ENCODE measurements around the gene TGFBR3.
"Not testable (repeated sequence)": the region's sequence is repeated elsewhere in the genome, so short reads cannot be mapped to it uniquely, and the experiment has no call there.

TGFBR3 gene

GRCh38 chr1:91883470-91883869 is 2.5 kb downstream of the TGFBR3 start:
- no peak for DNase-seq

- no peak for DNase-seq
Measured at GRCh38 chr1:91881280-91881679, 4.7 kb downstream of the TGFBR3 start.

DNA sequence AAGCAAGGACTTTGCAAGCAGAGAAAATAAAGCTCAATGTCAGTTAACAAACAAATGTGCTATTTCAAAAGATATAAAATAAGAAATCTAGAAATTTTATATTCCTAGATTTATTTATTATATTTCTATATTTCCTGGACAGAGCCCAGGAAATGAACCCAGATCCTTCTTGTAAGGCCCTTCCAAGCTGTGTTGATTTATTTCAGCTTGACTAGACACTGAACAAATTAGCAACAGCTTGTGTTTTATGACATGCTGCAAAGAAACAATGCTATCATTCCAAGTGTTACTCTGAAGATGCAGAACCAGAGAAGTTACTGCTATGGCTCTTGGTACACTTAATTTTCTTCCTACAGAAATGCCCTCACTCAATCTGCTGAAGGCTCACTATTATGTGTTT is 6.2 kb downstream of the TGFBR3 start:
- no peak for DNase-seq

DNA sequence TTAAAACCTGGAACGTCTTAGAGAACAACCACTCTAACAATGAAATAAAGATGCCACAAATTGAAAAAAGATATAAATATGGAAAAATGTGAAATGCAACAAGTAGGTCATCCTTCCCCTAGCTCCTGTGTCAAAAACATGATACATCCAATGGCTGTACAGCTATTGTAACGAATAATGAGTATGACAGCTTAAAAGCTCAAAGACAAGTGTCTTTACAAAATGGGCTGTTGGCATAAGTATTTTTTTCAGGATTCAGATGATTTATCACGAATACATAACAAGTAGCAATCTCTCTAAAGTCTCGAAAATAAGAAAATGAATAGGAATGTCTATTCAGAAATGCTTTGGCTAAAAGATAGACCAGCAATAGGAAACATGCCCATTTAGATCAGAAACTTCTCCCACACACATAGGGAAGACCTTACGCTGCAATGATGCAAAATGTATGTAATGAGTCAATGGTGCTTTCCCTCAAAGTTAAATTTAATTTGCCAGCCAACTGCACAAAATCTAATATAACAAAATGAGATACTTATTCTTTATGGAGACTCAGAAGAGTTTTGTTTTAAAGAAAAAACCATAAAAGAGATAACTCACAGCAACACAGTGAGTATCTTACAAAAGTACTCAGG is 8.3 kb downstream of the TGFBR3 start:
- DNase-seq = no peak

DNA sequence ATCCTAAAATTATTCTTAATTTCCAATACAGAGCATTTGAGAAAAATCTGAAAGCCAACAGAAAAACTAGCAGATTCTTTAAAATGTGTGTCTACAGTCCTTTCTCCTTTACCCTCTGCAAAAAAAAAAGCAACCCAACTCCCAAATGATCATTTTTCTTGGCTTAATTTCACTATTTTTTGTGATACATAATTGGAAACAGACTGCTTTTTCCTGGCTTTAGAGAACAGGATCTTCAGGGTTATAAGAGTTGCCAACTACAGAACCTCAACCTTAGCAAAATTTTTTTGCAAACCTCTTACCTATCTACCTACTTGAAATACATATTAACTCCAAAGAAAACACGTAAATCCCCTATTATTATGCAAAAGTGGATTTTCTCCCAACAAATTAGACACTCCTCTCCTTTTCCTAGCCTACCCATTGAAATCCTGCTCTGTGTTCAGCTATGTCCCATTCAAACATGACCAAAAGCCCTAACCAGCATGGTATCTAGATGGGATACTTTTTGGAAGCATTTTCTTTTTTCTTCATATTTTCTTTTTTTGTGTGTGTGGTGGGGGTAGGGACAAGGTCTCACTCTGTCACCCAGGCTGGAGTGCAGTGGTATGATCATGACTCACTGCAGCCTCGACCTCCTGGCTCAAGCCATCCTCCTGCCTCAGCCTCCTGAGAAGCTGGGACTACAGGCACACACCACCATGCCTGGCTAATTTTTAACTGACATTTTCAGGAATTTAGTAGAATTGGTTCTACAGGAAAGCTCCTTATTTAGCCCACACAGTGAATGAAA is 9.0 kb downstream of the TGFBR3 start:
- no peak for DNase-seq

GRCh38 chr1:91876040-91876470 is 9.9 kb downstream of the TGFBR3 start:
- peak; percentile 36 for DNase-seq

DNA sequence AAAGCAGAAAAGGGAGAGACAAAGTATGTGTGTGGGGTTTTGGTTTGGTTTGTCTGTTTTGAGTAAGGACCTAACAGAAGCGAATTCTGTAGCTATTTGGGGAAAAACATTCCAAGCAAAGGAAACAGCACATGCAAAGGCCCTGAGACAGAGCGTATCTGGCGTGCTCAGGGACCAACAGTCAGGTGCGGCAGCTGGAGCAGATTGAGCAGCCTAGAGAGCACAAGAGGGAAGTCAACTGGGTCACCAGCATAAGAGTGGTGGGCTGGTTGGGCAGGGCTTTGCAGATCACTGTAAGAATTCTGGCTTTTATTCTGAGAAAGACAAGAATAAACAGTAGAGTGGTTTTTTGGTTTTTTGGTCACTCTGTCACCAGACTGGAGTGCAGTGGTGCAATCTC is 11.8 kb downstream of the TGFBR3 start:
- DNase-seq = no peak

GRCh38 chr1:91872559-91873081 is 13.3 kb downstream of the TGFBR3 start:
- DNase-seq = no peak

- DNase-seq = no peak
Measured at GRCh38 chr1:91872000-91872399, 14.0 kb downstream of the TGFBR3 start.

GRCh38 chr1:91870322-91870721 is 15.6 kb downstream of the TGFBR3 start:
- no peak for DNase-seq

- no peak for DNase-seq
Measured at GRCh38 chr1:91866425-91866824, 19.5 kb downstream of the TGFBR3 start.

- no peak for DNase-seq
Measured at GRCh38 chr1:91864017-91864700, 21.8 kb downstream of the TGFBR3 start.

DNA sequence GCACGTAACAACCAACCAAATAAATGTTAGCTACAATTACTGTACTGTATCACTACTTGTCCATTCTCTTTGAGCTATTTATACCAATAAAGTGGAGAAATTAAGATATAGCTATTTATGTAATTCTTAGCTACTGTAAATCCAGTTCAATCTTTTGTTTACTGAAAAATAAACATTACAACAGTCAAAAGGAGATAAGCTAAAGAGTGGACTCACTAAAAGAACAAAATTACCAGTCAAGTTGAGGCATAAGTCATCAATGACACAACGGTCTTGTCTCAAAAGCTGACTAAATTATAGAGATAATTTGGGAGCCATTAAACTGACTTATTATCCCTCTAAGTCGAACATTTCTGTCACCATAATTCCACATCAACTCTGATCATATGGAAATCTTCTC is 22.5 kb downstream of the TGFBR3 start:
- DNase-seq = no peak

DNA sequence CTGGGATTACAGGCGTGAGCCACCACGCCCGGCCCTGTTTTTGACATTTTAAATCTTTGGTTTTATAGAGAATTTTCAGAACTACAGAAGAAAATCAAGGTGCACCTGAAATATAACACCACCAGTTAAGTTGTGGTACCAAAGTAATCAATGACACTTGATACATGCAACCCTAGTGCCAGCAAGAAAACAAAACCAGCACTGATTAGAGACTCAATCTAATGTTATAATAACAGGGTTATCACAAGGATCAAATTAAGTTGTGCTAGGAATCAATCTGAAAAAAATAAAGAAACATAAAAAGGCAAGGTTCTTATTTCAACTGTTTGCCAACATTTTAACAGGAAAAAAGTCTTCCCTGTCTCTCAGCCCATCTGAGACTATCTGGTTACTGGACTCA is 23.8 kb downstream of the TGFBR3 start:
- no peak for DNase-seq

DNA sequence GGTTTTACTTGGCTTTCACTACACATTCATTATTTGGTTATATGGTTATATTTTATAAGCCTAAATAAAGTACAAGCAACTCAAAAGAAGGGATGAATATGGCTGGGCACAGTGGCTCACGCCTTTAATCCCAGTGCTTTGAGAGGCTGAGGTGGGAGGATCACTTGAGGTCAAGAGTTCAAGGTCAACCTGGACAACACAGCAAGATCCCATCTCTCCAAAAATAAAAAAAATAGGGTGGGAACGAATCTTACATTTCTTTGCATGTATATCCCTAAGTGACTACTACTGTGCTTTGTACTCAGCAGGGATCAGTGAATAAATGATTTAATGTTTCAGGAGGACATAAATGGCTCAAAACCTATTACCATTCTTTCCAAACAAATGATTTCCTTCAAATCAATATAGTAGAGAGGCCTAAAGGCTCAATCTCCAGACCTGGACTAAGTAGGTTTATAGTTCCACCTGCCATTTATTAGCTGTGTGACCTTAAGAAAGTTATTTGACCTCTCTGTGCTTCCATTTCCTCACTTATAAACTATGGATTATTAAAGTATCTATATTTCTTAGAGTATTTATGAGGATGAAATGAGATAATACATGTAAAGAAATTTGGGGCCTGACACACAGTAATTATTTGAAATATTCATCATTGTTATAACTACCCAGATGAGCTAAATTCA is 28.3 kb downstream of the TGFBR3 start:
- DNase-seq = no peak

GRCh38 chr1:91856996-91857395 is 29.0 kb downstream of the TGFBR3 start:
- no peak for DNase-seq

- DNase-seq = no peak
Measured at GRCh38 chr1:91854852-91855534, 31.0 kb downstream of the TGFBR3 start.

GRCh38 chr1:91853397-91853796 is 32.6 kb downstream of the TGFBR3 start:
- DNase-seq = no peak

DNA sequence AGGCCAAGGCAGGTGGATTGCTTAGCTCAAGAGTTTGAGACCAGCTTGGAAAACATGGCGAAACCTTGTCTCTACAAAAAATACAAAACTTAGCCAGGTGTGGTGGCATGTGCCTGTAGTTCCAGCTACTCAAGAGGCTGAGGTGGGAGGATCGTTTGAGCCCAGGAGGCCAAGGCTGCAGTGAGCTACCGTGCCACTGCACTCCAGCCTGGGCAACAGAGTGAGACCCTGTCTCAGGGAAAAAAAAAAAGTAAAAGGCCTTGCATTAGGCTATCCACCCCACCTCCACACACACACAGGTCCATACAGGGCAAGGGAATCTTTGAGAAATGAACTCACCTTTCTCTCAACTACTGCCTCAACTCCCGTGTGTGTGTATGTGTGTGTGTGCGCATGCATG is 33.9 kb downstream of the TGFBR3 start:
- not testable (repeated sequence) for DNase-seq

DNA sequence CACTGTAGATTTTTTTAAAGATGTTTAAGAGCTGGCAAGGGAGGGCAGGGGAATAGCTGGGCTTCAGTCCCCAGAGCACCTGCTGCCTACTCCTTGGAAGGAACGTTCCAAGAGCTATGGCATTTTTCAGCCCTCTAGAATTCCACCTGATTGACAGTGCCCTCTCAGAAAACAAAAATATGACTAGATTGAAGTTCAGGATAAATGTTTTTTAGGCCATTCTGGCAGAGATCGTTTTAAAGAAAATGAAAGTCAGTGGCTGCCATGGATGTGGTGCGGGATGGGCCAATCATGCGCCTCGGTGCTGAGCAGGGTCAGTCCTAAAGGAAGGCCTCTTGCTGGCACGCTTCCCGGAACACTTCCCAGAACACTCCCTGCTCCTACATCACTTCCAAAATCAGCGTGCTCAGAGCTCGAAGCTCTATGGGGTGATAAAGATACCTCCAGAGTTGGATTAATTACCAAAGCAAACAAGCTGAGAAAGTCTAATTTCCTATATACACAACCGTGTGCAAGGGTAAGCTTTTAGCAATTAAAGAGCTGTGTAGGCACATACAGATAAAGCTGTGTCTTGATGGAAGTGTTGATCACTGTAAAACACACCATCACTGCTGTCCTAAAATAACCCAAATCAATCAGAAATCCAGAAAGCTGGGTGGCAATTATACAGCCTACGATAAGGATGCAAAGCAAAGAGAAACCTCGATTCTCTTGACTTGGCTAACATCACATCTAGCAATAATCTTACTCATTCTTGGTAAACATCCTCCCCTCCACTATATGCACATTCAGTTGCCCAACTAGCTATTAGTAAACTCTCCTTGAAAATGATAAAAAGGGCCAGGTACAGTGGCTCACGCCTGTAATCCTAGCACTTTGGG is 34.6 kb downstream of the TGFBR3 start:
- DNase-seq = no peak

- no peak for DNase-seq
Measured at GRCh38 chr1:91850708-91851107, 35.2 kb downstream of the TGFBR3 start.

All from activated gamma-delta T cell (primary cell).